ENCODE data around the gene OSBPL2.

The OSBPL2 gene

DNA sequence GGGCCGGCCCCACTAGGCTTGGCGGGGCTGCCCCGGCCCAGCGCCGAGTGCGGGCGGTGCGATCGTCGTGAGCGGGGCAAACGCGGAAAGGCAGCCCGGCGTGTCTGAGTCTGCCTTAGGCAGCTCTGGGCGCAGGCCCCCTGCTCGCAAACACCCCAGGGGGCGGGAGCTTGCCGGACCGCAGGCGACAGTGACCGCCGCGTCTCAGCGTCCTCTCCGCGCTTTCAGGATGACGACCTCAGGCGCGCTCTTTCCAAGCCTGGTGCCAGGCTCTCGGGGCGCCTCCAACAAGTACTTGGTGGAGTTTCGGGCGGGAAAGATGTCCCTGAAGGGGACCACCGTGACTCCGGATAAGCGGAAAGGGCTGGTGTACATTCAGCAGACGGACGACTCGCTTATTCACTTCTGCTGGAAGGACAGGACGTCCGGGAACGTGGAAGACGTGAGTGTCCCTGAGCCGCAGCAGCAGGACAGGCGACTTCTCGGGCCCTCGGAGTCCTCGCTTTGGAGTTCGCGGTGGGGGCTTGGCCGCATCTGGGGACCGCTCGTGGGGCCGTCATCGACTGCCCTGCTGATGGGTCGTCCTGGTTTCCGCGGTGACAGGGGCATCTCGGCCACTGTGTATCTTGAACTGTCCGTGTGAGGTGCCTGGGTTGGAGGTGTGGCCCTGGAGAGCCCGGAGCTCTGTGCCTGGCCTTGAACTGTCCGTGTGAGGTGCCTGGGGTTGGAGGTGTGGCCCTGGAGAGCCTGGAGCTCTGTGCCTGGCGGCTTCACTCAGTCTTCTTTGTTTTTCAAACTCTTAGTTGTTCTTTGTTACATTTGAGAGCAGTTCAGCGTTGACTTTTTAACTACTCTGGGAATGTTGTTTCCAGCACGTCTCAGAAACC is 65.3 kb downstream of the OSBPL2 start:
- peak; percentile 27 to 29 for DNase-seq

DNA sequence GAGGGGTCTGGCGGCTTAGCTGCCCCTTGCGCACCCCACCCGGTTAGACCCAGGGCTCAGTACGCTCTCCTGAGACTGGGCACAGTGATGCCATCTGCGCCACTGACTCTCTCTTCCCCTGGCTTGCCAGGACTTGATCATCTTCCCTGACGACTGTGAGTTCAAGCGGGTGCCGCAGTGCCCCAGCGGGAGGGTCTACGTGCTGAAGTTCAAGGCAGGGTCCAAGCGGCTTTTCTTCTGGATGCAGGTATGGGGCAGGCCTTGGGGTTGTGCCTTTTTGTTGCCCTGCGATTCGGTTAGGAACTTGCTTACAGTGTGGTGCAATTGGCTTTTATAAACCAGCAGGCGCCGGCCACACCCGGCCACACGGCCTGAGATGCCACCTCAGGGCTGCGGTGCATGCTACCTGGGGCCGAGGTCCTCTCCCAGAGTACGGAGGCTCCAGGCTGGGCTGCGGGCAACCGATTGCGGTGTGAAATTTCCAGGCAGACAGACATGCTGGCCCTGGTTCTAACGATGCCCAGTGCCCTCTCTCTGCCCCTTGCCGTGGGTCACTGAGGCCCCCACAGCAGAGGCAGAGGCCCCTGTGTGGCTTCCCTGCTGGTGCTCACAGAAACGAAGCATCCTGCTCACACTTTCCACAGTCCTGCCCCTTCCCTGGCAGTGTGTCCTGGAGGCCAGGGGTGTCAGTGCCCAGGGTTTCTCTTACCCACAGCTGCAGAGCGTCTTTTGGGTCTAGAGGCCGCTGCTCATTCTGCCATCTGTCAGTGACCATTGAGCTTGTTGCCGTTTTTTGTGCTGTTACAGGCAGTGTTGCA is 66.2 kb downstream of the OSBPL2 start:
- no peak for DNase-seq

DNA sequence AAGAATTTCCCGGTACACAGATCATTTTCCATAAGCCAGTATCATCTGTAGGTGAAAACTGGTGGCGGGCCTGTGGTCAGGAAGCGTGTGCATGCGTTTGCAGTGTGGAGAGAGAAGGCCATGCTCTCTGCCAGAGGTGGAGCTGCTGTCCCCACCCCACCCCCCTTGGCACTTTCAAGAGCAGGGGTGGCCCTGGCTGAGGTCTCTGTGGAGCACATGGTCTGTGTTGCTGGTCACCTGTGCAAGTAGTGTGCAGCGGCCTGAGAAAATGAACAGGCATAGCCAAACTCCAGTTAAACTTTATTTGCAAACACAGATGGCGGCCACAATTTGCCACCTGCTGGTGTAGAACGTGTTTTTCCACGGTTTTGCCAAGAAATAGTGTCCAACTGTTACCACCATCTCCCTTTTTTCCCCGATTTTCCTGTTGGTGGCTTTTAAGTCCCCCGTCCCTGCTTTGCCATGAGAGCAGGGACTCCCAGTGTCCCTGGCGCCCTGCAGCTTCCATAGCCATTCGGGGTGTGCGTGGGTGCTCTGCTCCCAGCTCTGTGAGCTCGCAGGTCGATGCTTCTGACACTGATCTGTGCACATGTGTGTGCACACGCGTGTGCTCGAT is 66.9 kb downstream of the OSBPL2 start:
- no peak for DNase-seq

DNA sequence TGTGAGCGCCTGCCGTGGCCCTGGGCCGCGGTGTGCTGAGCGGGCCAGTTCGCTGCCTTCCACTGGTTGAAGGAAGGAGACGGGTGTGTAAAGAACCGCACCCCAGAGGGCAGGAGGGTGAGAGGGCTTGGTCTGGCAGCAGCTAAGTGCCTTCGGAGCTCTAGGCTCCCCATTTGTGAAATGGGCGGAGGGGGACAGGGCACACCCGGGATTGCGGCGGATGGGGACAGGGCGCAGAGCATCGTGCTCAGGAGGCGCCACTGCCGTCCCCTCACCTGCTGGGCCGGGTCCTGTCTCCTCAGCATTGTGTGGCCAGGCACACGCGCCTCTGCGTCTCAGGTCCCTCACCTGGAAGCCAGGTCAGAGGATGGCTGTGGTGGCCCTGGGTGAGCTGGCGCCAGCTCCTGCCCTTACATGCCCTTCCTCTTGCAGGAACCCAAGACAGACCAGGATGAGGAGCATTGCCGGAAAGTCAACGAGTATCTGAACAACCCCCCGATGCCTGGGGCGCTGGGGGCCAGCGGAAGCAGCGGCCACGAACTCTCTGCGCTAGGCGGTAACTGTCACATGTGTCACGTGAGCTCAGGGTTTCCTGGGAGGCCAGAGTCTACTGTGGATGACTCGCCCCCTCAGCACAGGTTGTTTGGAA is 67.6 kb downstream of the OSBPL2 start:
- DNase-seq, result no peak

DNA sequence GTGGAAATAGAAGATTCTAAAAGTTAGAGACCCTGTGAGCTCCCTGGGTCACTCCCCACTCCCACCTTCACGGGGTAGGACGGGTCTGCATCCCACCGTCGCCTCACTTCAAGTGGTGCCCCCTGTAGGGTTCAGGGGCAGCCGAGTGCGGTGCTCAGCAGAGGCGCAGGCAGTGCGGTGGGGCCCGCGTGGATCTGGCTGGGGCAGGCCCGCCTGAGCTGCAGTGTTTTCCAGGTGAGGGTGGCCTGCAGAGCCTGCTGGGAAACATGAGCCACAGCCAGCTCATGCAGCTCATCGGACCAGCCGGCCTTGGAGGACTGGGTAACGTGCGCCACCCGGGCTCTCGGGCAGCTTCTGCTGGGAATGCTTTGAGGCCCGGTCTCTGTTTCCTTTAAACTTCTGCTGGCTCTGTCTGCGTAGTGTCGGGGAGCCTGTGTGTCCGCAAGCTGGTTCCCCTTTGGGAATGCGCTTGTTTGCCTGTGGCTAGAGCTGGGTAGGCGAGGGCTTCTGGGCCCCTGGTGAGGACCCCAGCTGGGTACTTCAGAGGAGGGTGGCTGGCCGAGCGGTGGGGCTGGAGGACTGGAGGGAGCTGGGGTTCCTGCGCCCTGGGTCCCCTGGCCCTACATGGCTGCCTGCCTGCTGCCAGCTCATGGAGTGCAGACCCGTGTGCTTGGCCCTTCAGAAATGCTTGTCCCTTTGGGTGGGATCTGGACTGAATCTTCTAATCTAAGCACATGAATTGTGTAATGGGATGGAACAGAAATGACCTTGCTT is 68.3 kb downstream of the OSBPL2 start:
- DNase-seq, result no peak

DNA sequence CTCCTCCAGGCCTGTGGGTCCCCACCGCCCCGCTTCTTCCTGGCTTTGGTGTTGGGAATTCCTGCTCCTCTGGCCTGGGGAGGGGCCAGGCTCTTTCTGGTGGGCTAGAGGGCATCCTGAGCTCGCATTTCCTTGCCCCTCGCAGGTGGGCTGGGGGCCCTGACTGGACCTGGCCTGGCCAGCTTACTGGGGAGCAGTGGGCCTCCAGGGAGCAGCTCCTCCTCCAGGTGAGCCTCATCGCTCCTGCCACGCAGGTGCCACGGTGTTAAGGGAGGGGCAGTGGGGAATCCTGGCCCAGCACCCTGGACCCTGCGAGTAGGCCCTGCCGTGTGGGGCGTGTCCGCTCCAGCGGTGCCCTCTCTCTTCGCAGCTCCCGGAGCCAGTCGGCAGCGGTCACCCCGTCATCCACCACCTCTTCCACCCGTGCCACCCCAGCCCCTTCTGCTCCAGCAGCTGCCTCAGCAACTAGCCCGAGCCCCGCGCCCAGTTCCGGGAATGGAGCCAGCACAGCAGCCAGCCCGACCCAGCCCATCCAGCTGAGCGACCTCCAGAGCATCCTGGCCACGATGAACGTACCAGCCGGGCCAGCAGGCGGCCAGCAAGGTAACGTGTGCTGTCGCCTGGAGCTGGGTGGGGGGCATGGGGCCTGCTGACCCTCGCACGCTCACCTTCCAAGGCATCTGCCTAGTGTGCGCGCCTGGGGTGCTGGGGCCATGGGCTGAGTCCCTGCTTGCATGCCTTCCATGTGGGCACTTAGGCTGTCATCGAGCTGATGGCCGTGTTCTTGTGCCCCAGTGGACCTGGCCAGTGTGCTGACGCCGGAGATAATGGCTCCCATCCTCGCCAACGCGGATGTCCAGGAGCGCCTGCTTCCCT is 69.1 kb downstream of the OSBPL2 start:
- DNase-seq, result no peak

DNA sequence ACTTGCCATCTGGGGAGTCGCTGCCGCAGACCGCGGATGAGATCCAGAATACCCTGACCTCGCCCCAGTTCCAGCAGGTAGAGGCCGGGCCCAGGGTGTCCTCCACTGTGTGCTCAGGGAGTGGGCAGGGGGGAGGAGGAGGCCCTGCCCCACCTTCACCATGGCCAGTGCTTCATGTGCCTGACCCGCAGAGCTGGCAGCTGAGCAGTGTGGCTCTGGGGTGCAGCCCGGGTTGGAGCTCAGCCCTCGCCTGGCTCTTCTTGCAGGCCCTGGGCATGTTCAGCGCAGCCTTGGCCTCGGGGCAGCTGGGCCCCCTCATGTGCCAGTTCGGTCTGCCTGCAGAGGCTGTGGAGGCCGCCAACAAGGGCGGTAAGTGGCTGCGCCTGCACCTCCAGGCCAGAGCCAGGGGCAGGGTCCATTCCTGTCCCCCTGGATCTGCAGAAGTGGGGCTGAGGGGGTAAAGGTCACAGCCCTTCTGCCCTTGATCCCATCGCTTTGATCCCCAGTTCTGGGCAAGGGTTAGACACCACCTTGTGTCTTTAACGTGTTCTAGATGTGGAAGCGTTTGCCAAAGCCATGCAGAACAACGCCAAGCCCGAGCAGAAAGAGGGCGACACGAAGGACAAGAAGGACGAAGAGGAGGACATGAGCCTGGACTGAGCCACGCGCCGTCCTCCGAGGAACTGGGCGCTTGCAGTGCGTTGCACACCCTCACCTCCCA is 69.9 kb downstream of the OSBPL2 start:
- DNase-seq, result no peak

DNA sequence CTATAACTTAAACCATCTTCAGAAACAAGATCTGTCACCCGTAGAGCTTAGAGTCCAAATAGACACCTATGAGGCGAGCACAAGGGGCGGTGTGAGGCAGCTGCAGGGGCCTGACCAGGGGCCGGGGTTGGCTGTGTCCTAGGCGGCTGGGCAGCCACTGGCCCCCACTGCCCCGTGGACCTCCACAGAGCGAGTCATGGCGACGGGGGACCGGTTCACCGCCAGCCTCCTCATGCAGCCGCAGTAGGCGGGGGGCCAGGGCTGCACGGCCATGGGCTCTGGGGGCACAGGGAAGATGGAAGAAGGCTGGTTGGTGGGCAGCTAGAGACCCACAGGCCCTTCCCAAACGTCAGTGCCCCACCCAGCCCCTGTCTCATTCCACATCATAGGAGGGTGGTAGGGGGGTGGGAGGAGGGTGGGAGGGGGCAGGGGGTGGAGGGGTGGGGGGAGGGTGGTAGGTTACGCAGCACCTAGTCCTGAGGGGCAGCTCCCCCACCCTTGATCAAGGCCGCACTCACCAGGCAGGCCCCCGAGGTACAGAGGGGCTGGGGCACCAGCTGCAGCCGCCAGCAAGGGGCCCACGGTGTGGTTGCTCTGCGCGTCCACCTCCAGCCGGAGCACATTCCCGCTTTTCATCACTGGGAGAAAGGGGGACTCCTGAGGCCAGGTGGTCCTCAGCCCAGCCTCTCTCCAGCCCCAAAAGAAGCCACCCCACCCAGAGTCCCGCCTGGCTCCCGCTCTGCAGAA is 71.0 kb downstream of the OSBPL2 start:
- DNase-seq, result no peak

DNA sequence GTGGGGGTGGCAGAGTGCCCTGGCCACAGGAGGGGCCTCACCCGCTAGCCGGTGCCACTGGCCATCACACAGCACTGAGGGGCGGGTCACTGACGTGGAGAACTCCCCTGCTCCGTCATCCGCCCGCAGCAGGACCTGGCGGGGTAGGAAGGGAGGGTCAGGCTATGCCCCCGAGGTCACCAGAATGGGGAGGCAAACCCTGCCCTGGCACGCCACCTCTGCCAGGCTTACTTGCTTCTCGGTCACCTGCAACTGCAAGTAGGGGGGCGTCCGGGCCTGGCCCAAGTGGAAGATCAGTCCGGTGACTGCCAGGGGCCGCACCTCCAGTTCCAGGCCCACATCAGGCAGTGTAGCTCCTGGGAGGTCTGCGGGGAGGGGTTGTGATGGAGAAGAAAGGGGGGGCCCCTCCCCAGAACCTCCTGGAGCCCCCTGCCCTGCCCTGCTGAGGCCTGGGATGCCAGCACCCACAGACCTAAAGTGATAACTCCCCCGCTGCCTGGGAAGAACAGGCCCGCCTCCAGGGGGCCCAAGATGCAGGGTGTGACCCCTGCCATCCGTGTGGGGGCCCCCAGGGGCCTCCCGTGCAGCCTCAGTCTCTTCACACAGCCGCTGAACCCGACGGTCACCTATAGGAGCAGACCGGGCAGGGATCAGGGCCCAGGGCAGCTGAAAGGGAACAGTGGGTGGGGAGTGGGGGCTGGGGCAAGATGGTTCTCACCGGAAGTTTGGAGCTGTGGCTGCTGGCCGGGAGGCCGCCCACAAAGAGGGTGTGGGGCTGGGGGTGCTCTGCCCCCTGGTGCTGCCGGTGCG is 71.8 kb downstream of the OSBPL2 start:
- DNase-seq, result no peak

DNA sequence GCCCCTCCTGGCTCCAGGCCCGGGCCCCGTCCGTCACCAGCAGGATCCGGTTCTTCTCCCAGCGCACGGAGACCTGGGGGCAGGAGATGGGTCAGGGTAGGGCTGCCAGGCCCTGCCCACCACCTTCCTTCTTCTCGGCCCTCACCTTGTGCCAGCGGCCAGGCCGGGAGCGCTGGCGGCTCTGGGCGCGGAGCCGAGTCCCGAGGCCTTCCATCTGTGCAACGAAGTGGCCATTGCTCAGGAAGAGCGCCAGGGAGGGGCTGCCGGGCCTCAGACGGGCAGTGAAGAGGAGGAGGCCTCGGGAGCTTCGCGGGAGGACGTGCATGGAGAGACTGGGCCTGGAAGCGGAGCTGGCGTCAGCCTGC is 72.4 kb downstream of the OSBPL2 start:
- DNase-seq, result no peak

DNA sequence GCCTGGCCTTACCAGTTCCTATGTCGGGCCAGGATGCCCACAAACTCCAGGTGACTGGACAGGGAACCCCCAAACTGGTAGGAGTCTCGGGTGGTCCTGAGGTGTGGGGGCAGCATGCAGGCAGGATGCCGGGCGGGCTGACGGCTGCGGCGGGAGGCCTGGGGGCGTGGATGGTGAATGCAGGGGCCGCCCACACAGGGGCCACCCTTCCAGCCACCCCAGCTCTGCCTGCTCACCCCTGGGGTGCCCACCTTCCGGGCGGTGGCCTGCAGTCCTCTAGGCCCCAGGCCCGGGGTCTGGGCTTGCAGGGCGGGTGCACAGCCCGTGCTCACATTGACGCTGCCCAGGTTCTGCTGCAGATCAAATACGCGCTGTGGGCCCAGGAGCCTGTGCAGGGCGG is 72.8 kb downstream of the OSBPL2 start:
- no peak for DNase-seq

DNA sequence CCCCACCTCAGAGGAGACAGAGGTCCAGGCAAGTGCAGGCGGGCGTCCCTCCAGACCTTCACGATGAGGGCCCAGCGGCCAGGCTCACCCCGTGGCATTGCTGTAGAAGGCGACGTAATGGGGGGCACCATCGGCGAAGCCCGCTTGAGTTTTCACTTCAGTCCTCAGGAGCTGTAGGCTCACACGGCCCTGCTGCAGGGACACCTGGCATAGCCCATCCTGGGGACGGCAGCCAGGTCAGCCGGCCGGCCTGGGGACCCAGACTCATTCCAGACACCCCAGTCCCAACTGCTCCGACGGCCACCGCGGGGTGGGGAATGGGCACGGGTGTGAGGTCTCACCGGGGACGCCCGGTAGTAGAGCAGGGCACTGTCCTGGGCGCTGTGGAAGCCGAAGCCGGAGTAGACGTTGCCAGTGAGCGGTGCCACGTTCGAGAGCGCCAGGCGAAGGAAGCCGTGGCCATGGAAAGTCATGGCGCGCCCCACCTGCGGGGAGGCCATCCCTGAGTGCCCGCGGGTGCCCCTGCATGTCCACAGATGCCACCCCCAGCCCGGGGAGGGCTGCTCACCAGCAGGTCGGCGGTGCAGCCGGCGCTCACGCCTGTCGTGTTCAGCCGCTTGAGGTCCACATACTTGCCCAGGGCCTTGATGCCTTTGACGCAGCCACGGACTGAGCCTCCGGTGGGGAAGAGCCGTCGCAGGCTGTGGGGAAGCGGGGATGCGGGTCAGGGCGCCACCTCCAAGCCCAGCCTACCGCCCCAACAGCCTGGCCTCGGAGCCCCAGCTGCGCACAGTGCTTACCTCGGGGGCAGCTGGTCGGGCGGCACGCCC is 73.7 kb downstream of the OSBPL2 start:
- no peak for DNase-seq

DNA sequence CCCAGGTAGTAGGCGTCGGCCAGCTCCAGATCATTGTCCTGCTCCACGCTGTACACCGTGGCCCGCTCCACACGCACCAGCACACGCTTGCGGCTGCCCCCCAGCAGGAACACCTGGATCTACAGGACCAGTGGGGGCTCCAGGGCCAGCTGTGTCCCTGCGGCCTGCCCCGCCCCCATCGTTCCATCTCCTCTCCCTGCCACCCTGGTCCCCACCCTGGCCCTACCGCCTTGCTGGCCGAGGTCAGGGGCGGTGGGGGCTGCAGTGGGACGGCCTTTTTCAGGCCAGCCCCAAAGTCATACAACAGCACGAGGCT is 74.3 kb downstream of the OSBPL2 start:
- no peak for DNase-seq

DNA sequence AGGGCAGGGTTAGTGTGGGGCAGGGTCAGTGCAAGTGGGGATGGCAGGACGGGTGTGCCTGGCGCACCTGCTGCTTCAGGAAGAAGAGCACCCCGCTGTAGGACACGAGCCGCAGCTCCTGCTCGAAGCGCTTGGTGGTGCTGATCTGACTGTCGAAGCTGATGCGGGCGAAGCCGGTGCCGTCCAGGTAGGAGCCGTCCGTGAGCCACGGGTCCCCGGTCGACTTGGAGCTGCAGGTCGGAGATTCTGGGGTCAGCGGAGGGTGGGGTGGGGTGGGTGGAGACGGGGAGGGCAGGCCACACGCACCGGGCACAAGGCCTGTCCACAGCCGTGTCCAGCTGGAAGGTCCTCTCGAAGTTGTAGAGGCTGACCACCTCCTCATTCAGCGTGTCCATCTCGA is 74.7 kb downstream of the OSBPL2 start:
- no peak for DNase-seq

DNA sequence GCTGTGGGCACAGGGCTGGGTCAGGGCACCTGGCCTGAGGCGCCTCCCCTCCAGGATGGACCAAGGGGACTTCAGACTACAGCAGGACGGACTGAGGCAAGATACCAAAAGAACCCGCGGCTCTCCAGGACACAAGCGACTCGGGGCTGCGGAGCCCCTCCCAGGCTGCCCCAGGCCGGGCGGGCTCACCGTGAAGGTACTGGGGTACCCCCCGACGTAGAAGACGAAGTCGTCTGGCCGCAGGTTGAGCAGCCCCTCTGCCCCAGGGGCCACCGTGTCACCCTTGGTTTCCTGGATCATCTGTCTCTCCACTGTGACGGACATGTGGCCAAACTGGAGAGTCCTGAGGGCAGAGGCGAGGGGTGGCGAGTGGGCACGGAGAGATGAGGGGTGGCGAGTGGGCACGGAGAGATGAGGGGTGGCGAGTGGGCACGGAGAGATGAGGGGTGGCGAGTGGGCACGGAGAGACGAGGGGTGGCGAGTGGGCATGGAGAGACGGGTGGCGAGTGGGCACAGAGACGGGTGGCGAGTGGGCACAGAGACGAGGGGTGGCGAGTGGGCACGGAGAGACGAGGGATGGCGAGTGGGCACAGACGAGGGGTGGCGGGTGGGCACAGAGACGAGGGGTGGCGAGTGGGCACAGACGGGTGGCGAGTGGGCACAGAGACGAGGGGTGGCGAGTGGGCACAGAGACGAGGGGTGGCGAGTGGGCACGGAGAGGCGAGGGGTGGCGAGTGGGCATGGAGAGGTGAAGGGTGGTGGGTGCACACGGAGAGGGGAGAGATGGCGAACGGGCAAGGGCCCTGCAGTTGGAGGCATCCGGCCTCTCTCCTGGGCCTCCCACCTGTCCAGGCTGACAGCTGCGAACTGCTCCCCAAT is 75.4 kb downstream of the OSBPL2 start:
- no peak for DNase-seq

DNA sequence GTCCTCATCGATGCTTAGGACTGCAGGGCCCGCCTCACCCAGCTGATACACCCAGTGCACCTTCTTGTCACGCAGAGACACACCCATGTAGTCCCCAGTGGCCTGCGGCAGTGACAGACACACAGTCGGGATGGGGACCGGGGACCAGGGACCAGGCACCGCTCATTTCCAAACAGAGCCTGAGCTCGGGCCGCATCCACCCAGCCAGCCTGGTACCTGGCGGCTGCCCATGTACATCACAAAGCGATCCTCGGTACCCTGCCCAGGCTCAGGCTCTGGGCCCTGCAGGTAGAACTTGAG is 76.0 kb downstream of the OSBPL2 start:
- DNase-seq, result no peak

DNA sequence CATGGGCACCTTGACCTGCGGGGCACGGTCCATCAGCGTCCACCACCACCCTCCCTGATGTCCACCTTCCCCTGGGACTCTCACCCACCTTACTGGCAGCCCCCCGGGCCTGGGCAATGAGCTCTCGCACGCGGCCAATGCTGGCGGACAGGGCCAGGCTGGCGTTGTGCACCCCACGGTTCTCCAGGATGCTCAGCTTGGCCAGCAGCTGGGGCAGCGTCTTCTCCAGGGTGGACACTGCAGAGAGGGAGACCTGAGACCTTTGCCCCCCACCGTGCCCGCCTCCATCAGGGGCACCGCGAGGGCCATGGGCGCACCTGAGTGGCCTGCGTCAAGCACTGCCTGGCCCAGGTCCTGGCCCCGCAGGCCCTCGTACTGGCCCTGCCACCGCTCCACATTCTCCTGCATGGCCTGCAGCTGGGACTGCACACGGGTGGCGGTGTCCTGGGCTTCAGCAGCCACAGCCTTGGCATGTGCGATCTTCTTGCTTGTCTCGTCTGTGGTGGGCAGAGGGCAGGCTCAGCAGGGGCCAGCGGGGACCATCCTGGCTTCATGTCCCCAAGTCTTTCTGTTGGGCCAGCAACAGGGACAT is 76.5 kb downstream of the OSBPL2 start:
- no peak for DNase-seq
